ENCODE measurements around the gene TMOD1. TPM values are rescaled to one million over a fixed set of nuclear protein-coding genes. Genes with fewer than 3 reads are reported as not detected.

Gene TMOD1
- total RNA-seq, 1 donor from 2014 or later, result not detected

- H3K9me3 Mint-ChIP-seq, result no peaks in the 10 kb centered on the region
- no peak overlapping the region for H3K27ac Mint-ChIP-seq
- no peaks in the 10 kb centered on the region for H4K20me1 ChIP-seq (ENCODE audit: low read depth)
- peak overlapping the region; percentile 90 for H2AFZ ChIP-seq (replicated peaks)
- TF ChIP-seq EZH2phosphoT487 (IDR thresholded peaks at IDR 0.05), result no peak
- H3K9me3 ChIP-seq (ENCODE audit: low read depth), result no peaks in the 10 kb centered on the region
- no peaks in the 10 kb centered on the region for H3K36me3 ChIP-seq
- no peaks in the 10 kb centered on the region for H3K27me3 ChIP-seq
- peaks cover 10% of the 10 kb centered on the region for H3K27me3 Mint-ChIP-seq (ENCODE audit: insufficient read depth, low read depth)
- H3K4me1 ChIP-seq, result peaks cover 19% of the 10 kb centered on the region
- peaks cover 14% of the 10 kb centered on the region for H3K4me1 Mint-ChIP-seq
- no peak for DNase-seq (ENCODE audit: low spot score)
- no peaks in the 10 kb centered on the region for H3F3A ChIP-seq (ENCODE audit: low read depth)
- H3K79me2 ChIP-seq (ENCODE audit: low read depth), result no peaks in the 10 kb centered on the region
- peak overlapping the region; percentile 58 for H3K4me2 ChIP-seq
- no peak overlapping the region for H3K9ac ChIP-seq
- no peak overlapping the region for H3K4me3 Mint-ChIP-seq
- H3K27ac ChIP-seq, result no peak overlapping the region
- H3K4me3 ChIP-seq, result no peak overlapping the region
- H3K36me3 Mint-ChIP-seq, result no peaks in the 10 kb centered on the region
Observed at GRCh38 chr9:97563458-97564135, 62.1 kb downstream of the TMOD1 start.

DNA sequence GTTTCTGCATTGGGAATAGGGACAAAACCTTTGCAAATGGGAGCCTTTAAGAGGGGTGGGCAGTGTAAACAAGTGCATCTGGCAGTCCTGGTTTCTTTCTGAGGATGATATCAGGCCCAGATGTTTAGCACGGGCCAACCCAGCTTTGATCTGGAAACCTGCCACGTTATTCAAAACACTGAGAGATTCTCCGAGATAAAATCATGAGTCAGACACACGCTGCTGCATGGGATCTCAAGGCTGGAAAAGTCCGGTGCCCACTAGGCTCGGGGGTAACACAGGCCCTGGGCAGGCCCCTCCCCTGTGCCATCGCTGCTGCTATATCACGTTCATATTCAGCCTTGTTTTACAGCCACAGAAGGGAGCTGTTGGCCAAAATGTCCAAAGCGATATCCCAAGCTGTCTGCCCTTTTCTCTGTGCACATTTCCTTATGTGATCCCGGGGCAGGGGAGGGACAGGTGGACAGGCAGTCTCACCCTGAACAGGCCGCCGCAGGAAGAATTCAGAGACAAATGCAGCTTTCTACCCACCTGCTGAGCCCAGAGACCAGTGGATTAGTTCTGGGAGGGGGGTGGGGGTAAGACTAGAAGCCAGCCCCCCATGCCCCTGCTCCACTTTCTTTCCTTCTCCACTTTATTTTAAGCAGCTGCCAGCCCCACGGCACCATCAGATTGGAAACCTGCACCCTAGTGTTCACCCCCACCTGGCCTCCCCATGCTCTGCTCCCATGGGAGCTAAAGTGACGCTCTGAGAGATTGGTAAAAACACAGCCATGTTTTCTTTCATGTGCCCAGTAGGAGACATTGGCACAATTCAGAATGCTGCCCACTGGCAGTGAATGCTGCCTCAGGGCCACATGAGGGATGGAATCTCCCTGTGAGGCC, 63.1 kb downstream of the TMOD1 start:
- Histone ChIP-seq H3K4me1 (peaks cover 19% of the 10 kb centered on the region), H3K4me2 (peak overlapping the region; percentile 58), H2AFZ (replicated peaks) (peak overlapping the region; percentile 90), H4K20me1 (ENCODE audit: low read depth) (no peaks in the 10 kb centered on the region), H3K27me3 (no peaks in the 10 kb centered on the region), H3K4me3 (no peak overlapping the region), H3K27ac (no peak overlapping the region), H3K79me2 (ENCODE audit: low read depth) (no peaks in the 10 kb centered on the region), H3K36me3 (no peaks in the 10 kb centered on the region), H3F3A (ENCODE audit: low read depth) (no peaks in the 10 kb centered on the region), H3K9me3 (ENCODE audit: low read depth) (no peaks in the 10 kb centered on the region), H3K9ac (no peak overlapping the region)
- Mint-ChIP-seq H3K27ac (peak overlapping the region; percentile 76), H3K4me3 (peak overlapping the region; percentile 27), H3K9me3 (no peaks in the 10 kb centered on the region), H3K36me3 (no peaks in the 10 kb centered on the region), H3K27me3 (ENCODE audit: insufficient read depth, low read depth) (peaks cover 10% of the 10 kb centered on the region), H3K4me1 (peaks cover 14% of the 10 kb centered on the region)
- peak; percentile 38 for DNase-seq (ENCODE audit: low spot score)
- TF ChIP-seq EZH2phosphoT487 (IDR thresholded peaks at IDR 0.05) (no peak), EZH2 (IDR thresholded peaks at IDR 0.05) (no peak)
- TF ChIP-seq, protein P1, sequence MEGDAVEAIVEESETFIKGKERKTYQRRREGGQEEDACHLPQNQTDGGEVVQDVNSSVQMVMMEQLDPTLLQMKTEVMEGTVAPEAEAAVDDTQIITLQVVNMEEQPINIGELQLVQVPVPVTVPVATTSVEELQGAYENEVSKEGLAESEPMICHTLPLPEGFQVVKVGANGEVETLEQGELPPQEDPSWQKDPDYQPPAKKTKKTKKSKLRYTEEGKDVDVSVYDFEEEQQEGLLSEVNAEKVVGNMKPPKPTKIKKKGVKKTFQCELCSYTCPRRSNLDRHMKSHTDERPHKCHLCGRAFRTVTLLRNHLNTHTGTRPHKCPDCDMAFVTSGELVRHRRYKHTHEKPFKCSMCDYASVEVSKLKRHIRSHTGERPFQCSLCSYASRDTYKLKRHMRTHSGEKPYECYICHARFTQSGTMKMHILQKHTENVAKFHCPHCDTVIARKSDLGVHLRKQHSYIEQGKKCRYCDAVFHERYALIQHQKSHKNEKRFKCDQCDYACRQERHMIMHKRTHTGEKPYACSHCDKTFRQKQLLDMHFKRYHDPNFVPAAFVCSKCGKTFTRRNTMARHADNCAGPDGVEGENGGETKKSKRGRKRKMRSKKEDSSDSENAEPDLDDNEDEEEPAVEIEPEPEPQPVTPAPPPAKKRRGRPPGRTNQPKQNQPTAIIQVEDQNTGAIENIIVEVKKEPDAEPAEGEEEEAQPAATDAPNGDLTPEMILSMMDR (IDR thresholded peaks at IDR 0.05), result no peak

GRCh38 chr9:97565262-97565661, 63.8 kb downstream of the TMOD1 start:
- H3K36me3 ChIP-seq, result no peaks in the 10 kb centered on the region
- Mint-ChIP-seq H3K4me3 (no peak overlapping the region), H3K27me3 (ENCODE audit: insufficient read depth, low read depth) (peaks cover 8% of the 10 kb centered on the region), H3K4me1 (peaks cover 14% of the 10 kb centered on the region), H3K9me3 (no peaks in the 10 kb centered on the region), H3K27ac (peak overlapping the region; percentile 76), H3K36me3 (no peaks in the 10 kb centered on the region)
- H4K20me1 ChIP-seq (ENCODE audit: low read depth), result no peaks in the 10 kb centered on the region
- H3K9ac ChIP-seq, result no peak overlapping the region
- no peak overlapping the region for H3K27ac ChIP-seq
- H3K27me3 ChIP-seq, result no peaks in the 10 kb centered on the region
- no peaks in the 10 kb centered on the region for H3K79me2 ChIP-seq (ENCODE audit: low read depth)
- H3F3A ChIP-seq (ENCODE audit: low read depth), result no peaks in the 10 kb centered on the region
- H3K9me3 ChIP-seq (ENCODE audit: low read depth), result no peaks in the 10 kb centered on the region
- no peak overlapping the region for H3K4me2 ChIP-seq
- TF ChIP-seq, protein P1 (IDR thresholded peaks at IDR 0.05), result no peak
- TF ChIP-seq EZH2phosphoT487 (IDR thresholded peaks at IDR 0.05), result no peak
- no peak for TF ChIP-seq EZH2 (IDR thresholded peaks at IDR 0.05)
- DNase-seq (ENCODE audit: low spot score), result no peak
- H3K4me1 ChIP-seq, result peaks cover 19% of the 10 kb centered on the region
- no peak overlapping the region for H3K4me3 ChIP-seq
- H2AFZ ChIP-seq (replicated peaks), result no peak overlapping the region
